GM23338 (cell line): ENCODE data around the gene TK1. TPM values are rescaled to one million over a fixed set of nuclear protein-coding genes. Genes with fewer than 3 reads are reported as not detected.
A peak's percentile ranks its signal among the peaks of the same experiment; 100 is the strongest.

Source experiments
- ATAC-seq: fragments of 200-7000 bp; cut with Tn5 transposase; 3 replicates; pipeline ENCODE4 v1.9.1; 2020
- DNase-seq: peaks from one replicate; pipeline ENCODE4 v3.0.0-alpha.2; 2015; ENCODE audit warnings: low spot score
- H2AFZ ChIP-seq: fragments of 200-600 bp; sonication (generic); 2 replicates; pipeline ENCODE4 v1.8.0; 2016; ENCODE audit warnings: antibody characterized with exemption, mild to moderate bottlenecking, moderate library complexity
- H3F3A ChIP-seq: fragments of 200-600 bp; sonication (generic); replicated peaks from 2 replicates; pipeline ENCODE4 v1.8.0; 2017; ENCODE audit warnings: antibody characterized with exemption, mixed run types, low read depth
- H3K27ac ChIP-seq: fragments of 200-600 bp; sonication (generic); 2 replicates; pipeline ENCODE4 v1.6.1; 2016; ENCODE audit warnings: low read depth
- H3K27me3 ChIP-seq: fragments of 200-600 bp; sonication (generic); 2 replicates; pipeline ENCODE4 v1.8.0; 2016; ENCODE audit warnings: mild to moderate bottlenecking, mixed run types, moderate library complexity; ENCODE audit not compliant: insufficient read depth
- H3K36me3 ChIP-seq: fragments of 200-600 bp; sonication (generic); 2 replicates; pipeline ENCODE4 v1.8.0; 2016; ENCODE audit warnings: mild to moderate bottlenecking; ENCODE audit not compliant: insufficient read depth
- H3K4me1 ChIP-seq: fragments of 200-600 bp; sonication (generic); 2 replicates; pipeline ENCODE4 v1.8.0; 2016; ENCODE audit warnings: mild to moderate bottlenecking, moderate library complexity; ENCODE audit not compliant: insufficient read depth
- H3K4me2 ChIP-seq: fragments of 200-600 bp; sonication (generic); 2 replicates; pipeline ENCODE4 v1.7.1; 2017; ENCODE audit warnings: mixed run types
- H3K4me3 ChIP-seq: fragments of 200-600 bp; sonication (generic); 2 replicates; pipeline ENCODE4 v1.6.1; 2016; ENCODE audit warnings: mixed run types
- H3K79me2 ChIP-seq: fragments of 200-600 bp; sonication (generic); replicated peaks from 2 replicates; pipeline ENCODE4 v1.8.0; 2017; ENCODE audit warnings: mild to moderate bottlenecking; ENCODE audit not compliant: insufficient read depth
- H3K9me2 ChIP-seq: fragments of 200-600 bp; sonication (generic); 2 replicates; pipeline ENCODE4 v1.8.0; 2017; ENCODE audit not compliant: insufficient read depth
- H4K20me1 ChIP-seq: fragments of 200-600 bp; sonication (generic); replicated peaks from 2 replicates; pipeline ENCODE4 v1.8.0; 2017; ENCODE audit warnings: mild to moderate bottlenecking; ENCODE audit not compliant: insufficient read depth
- H3K27ac Mint-ChIP-seq: 2 replicates; pipeline ENCODE4 v1.8.0; 2020; ENCODE audit warnings: inconsistent platforms, mild to moderate bottlenecking, moderate library complexity, mixed read lengths
- H3K27me3 Mint-ChIP-seq: 3 replicates; pipeline ENCODE4 v1.8.0; 2022; ENCODE audit warnings: low read depth, mild to moderate bottlenecking, moderate library complexity, mixed read lengths, inconsistent platforms; ENCODE audit not compliant: insufficient read depth, poor library complexity
- H3K36me3 Mint-ChIP-seq: 3 replicates; pipeline ENCODE4 v1.8.0; 2021; ENCODE audit warnings: low read depth, mild to moderate bottlenecking, inconsistent platforms, moderate library complexity, mixed read lengths
- H3K4me1 Mint-ChIP-seq: 3 replicates; pipeline ENCODE4 v1.8.0; 2020; ENCODE audit warnings: mild to moderate bottlenecking, inconsistent platforms, mixed read lengths
- H3K4me3 Mint-ChIP-seq: 3 replicates; pipeline ENCODE4 v1.8.0; 2021; ENCODE audit warnings: moderate library complexity, mild to moderate bottlenecking, inconsistent platforms, mixed read lengths
- H3K9me3 Mint-ChIP-seq: 3 replicates; pipeline ENCODE4 v1.8.0; 2020; ENCODE audit warnings: moderate library complexity, mild to moderate bottlenecking, inconsistent platforms, mixed read lengths
- CREB1 ChIP-seq: fragments of 250-450 bp; sonication (Bioruptor Pico); IDR thresholded peaks from 2 replicates; pipeline ENCODE4 v1.5.0; 2020; ENCODE audit warnings: low read depth, mild to moderate bottlenecking, moderate library complexity
- CTCF ChIP-seq, 2 experiments: fragments of 200-600 bp in 1 of 2; sonication (generic) in 1 of 2; conservative IDR thresholded peaks; 2 replicates each; pipeline versions ENCODE4 v1.5.1 to v1.6.1; 2016 to 2017; ENCODE audit warnings: antibody characterized with exemption in 2 of 2, low read depth in 2 of 2, mild to moderate bottlenecking in 2 of 2, moderate library complexity in 1 of 2
- ETS1 ChIP-seq: IDR thresholded peaks from 2 replicates; pipeline ENCODE4 v1.6.1; 2016; ENCODE audit warnings: antibody characterized with exemption
- EZH2 ChIP-seq: fragments of 200-600 bp; sonication (generic); IDR thresholded peaks from one replicate; pipeline ENCODE4 v1.8.0; 2017; ENCODE audit warnings: antibody characterized with exemption, mild to moderate bottlenecking, low read depth; ENCODE audit not compliant: unreplicated experiment
- EZH2phosphoT487 ChIP-seq: fragments of 200-600 bp; sonication (generic); IDR thresholded peaks from one replicate; pipeline ENCODE4 v1.8.1; 2018; ENCODE audit warnings: antibody characterized with exemption; ENCODE audit not compliant: unreplicated experiment
- JUNB ChIP-seq: IDR thresholded peaks from one replicate; pipeline ENCODE4 v1.6.1; 2016; ENCODE audit warnings: antibody characterized with exemption; ENCODE audit not compliant: unreplicated experiment
- NANOG ChIP-seq: IDR thresholded peaks from 2 replicates; pipeline ENCODE4 v1.6.1; 2016; ENCODE audit warnings: antibody characterized with exemption, borderline replicate concordance
- POLR2AphosphoS5 ChIP-seq: IDR thresholded peaks from 2 replicates; pipeline ENCODE4 v1.6.1; 2016; ENCODE audit warnings: antibody characterized with exemption, low read depth
- REST ChIP-seq: IDR thresholded peaks from one replicate; pipeline ENCODE4 v1.6.1; 2018; ENCODE audit warnings: antibody characterized with exemption; ENCODE audit not compliant: unreplicated experiment
- STAT1 ChIP-seq: IDR thresholded peaks from one replicate; pipeline ENCODE4 v1.6.1; 2016; ENCODE audit warnings: antibody characterized with exemption; ENCODE audit not compliant: unreplicated experiment
- ZNF114 ChIP-seq: fragments of 250-450 bp; sonication (Bioruptor Pico); IDR thresholded peaks from 2 replicates; pipeline ENCODE4 v1.5.0; 2020; ENCODE audit warnings: mild to moderate bottlenecking, moderate library complexity
- ZNF331 ChIP-seq: fragments of 250-450 bp; sonication (Bioruptor Pico); IDR thresholded peaks from 2 replicates; pipeline ENCODE4 v1.5.0; 2020; ENCODE audit warnings: low read depth, mild to moderate bottlenecking, moderate library complexity
- ZNF462 ChIP-seq: fragments of 250-450 bp; sonication (Bioruptor Pico); IDR thresholded peaks from 2 replicates; pipeline ENCODE4 v1.5.0; 2020; ENCODE audit warnings: mild to moderate bottlenecking, moderate library complexity
- polyA plus RNA-seq: library from polyadenylated mRNA; unstranded; fragments of >200 nt; fragmentation: Nextera tagmentation; extraction: Ambion mirVana; gene quantifications from 2 replicates; pipeline ENCODE4 v1.2.1, GENCODE V29; 2016
- total RNA-seq: library from RNA; depleted of rRNA; stranded (reverse); fragments of >200 nt; shearing (Covaris generic); gene quantifications from 2 replicates; pipeline ENCODE4 v1.2.3, GENCODE V29; 2014

The TK1 gene
- total and polyA plus RNA-seq, 2 experiments from 2014 or later = 74.5 to 84.4 TPM

- Histone ChIP-seq H2AFZ (no peak overlapping the region), H3K9me2 (no peaks in the 10 kb centered on the region), H3K4me3 (peak overlapping the region; percentile 76), H4K20me1 (no peaks in the 10 kb centered on the region; the same call in 1 of the 2 replicates), H3K36me3 (no peaks in the 10 kb centered on the region), H3K79me2 (no peaks in the 10 kb centered on the region), H3K4me1 (no peaks in the 10 kb centered on the region), H3F3A (peaks cover 9% of the 10 kb centered on the region), H3K4me2 (no peak overlapping the region), H3K27me3 (peaks cover 26% of the 10 kb centered on the region), H3K27ac (no peak overlapping the region)
- DNase-seq (no peak), ATAC-seq (no peak)
- Mint-ChIP-seq H3K4me3 (peak overlapping the region; percentile 28), H3K27ac (no peak overlapping the region), H3K9me3 (no peaks in the 10 kb centered on the region), H3K36me3 (no peaks in the 10 kb centered on the region), H3K4me1 (peaks cover 7% of the 10 kb centered on the region), H3K27me3 (peaks cover 24% of the 10 kb centered on the region)
- TF ChIP-seq CTCF (conservative IDR thresholded peaks at IDR 0.05; ENCODE audit: low read depth in 2 of 2) (no peak), ZNF462 (CRISPR knock-in tag) (no peak), ZNF114 (CRISPR knock-in tag) (no peak), ETS1 (no peak), REST (no peak), POLR2AphosphoS5 (no peak), EZH2phosphoT487 (no peak), NANOG (no peak), ZNF331 (CRISPR knock-in tag) (no peak), EZH2 (no peak), JUNB (no peak), CREB1 (CRISPR knock-in tag) (no peak), STAT1 (no peak)
Observed at GRCh38 chr17:78230252-78230962, 43.6 kb upstream of the TK1 start.
